Keratinocyte (primary cell): Measurements from ENCODE around the gene HYAL3.

Experiments
- CTCF ChIP-seq, 3 experiments: IDR thresholded peaks in 1 of 3; conservative IDR thresholded peaks in 1 of 3; optimal IDR thresholded peaks in 1 of 3; 2 replicates in 2 of 3; 3 replicates in 1 of 3; pipeline versions ENCODE3 to v1.5.1; 2011; ENCODE audit warnings: low read length in 3 of 3, mild to moderate bottlenecking in 3 of 3, moderate library complexity in 2 of 3, control low read depth in 1 of 3, inconsistent platforms in 1 of 3; ENCODE audit not compliant: insufficient read depth in 2 of 3; ENCODE audit errors: extremely low read depth in 1 of 3
- EZH2 ChIP-seq: IDR thresholded peaks from one replicate; pipeline ENCODE4 v1.6.1; 2012; ENCODE audit warnings: inconsistent platforms, mild to moderate bottlenecking, low read length, moderate library complexity

- TF ChIP-seq CTCF (optimal IDR thresholded peaks at IDR 0.05 in 1 of 3, IDR thresholded peaks at IDR 0.05 in 1 of 3, conservative IDR thresholded peaks at IDR 0.05 in 1 of 3; ENCODE audit: extremely low read depth in 1 of 3, insufficient read depth in 2 of 3, low read length in 3 of 3): no peak
- TF ChIP-seq EZH2: no peak
Measured at GRCh38 chr3:50273689-50274065, 25.5 kb downstream of the HYAL3 start.
